Measurements from ENCODE around the gene DUSP19. TPM values are rescaled to one million over a fixed set of nuclear protein-coding genes. Genes with fewer than 3 reads are reported as not detected.

The DUSP19 gene
- total and polyA plus RNA-seq, 2 of the 13 experiments (the other 11 are each of a cell fraction or from before 2014, with no cell fraction given) = 1.3 to 1.9 TPM

- TF ChIP-seq TEAD2 (CRISPR knock-in tag; IDR thresholded peaks at IDR 0.05) (no peak), ZNF678 (CRISPR knock-in tag; IDR thresholded peaks at IDR 0.05) (no peak), MED8 (CRISPR knock-in tag; IDR thresholded peaks at IDR 0.05; ENCODE audit: insufficient replicate concordance) (no peak), FOXP4 (CRISPR knock-in tag; IDR thresholded peaks at IDR 0.05) (no peak), ZNF383 (CRISPR knock-in tag; IDR thresholded peaks at IDR 0.05; ENCODE audit: borderline replicate concordance) (no peak), FOSL1 (CRISPR knock-in tag; IDR thresholded peaks at IDR 0.05; ENCODE audit: borderline replicate concordance) (no peak), NRL (CRISPR knock-in tag; IDR thresholded peaks at IDR 0.05; ENCODE audit: borderline replicate concordance) (no peak; the same call in 1 of the 2 replicates), RBM22 (optimal IDR thresholded peaks at IDR 0.05; ENCODE audit: low read length) (no peak), ARNTL (CRISPR knock-in tag; IDR thresholded peaks at IDR 0.05) (no peak), HNRNPL (IDR thresholded peaks at IDR 0.05; ENCODE audit: low read depth, low read length) (no peak)
- TF ChIP-seq, protein P1, sequence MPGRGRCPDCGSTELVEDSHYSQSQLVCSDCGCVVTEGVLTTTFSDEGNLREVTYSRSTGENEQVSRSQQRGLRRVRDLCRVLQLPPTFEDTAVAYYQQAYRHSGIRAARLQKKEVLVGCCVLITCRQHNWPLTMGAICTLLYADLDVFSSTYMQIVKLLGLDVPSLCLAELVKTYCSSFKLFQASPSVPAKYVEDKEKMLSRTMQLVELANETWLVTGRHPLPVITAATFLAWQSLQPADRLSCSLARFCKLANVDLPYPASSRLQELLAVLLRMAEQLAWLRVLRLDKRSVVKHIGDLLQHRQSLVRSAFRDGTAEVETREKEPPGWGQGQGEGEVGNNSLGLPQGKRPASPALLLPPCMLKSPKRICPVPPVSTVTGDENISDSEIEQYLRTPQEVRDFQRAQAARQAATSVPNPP (CRISPR knock-in tag; IDR thresholded peaks at IDR 0.05) = no peak
- TF ChIP-seq, protein P2, sequence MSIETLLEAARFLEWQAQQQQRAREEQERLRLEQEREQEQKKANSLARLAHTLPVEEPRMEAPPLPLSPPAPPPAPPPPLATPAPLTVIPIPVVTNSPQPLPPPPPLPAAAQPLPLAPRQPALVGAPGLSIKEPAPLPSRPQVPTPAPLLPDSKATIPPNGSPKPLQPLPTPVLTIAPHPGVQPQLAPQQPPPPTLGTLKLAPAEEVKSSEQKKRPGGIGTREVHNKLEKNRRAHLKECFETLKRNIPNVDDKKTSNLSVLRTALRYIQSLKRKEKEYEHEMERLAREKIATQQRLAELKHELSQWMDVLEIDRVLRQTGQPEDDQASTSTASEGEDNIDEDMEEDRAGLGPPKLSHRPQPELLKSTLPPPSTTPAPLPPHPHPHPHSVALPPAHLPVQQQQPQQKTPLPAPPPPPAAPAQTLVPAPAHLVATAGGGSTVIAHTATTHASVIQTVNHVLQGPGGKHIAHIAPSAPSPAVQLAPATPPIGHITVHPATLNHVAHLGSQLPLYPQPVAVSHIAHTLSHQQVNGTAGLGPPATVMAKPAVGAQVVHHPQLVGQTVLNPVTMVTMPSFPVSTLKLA (IDR thresholded peaks at IDR 0.05) = no peak
- TF ChIP-seq, protein P3, sequence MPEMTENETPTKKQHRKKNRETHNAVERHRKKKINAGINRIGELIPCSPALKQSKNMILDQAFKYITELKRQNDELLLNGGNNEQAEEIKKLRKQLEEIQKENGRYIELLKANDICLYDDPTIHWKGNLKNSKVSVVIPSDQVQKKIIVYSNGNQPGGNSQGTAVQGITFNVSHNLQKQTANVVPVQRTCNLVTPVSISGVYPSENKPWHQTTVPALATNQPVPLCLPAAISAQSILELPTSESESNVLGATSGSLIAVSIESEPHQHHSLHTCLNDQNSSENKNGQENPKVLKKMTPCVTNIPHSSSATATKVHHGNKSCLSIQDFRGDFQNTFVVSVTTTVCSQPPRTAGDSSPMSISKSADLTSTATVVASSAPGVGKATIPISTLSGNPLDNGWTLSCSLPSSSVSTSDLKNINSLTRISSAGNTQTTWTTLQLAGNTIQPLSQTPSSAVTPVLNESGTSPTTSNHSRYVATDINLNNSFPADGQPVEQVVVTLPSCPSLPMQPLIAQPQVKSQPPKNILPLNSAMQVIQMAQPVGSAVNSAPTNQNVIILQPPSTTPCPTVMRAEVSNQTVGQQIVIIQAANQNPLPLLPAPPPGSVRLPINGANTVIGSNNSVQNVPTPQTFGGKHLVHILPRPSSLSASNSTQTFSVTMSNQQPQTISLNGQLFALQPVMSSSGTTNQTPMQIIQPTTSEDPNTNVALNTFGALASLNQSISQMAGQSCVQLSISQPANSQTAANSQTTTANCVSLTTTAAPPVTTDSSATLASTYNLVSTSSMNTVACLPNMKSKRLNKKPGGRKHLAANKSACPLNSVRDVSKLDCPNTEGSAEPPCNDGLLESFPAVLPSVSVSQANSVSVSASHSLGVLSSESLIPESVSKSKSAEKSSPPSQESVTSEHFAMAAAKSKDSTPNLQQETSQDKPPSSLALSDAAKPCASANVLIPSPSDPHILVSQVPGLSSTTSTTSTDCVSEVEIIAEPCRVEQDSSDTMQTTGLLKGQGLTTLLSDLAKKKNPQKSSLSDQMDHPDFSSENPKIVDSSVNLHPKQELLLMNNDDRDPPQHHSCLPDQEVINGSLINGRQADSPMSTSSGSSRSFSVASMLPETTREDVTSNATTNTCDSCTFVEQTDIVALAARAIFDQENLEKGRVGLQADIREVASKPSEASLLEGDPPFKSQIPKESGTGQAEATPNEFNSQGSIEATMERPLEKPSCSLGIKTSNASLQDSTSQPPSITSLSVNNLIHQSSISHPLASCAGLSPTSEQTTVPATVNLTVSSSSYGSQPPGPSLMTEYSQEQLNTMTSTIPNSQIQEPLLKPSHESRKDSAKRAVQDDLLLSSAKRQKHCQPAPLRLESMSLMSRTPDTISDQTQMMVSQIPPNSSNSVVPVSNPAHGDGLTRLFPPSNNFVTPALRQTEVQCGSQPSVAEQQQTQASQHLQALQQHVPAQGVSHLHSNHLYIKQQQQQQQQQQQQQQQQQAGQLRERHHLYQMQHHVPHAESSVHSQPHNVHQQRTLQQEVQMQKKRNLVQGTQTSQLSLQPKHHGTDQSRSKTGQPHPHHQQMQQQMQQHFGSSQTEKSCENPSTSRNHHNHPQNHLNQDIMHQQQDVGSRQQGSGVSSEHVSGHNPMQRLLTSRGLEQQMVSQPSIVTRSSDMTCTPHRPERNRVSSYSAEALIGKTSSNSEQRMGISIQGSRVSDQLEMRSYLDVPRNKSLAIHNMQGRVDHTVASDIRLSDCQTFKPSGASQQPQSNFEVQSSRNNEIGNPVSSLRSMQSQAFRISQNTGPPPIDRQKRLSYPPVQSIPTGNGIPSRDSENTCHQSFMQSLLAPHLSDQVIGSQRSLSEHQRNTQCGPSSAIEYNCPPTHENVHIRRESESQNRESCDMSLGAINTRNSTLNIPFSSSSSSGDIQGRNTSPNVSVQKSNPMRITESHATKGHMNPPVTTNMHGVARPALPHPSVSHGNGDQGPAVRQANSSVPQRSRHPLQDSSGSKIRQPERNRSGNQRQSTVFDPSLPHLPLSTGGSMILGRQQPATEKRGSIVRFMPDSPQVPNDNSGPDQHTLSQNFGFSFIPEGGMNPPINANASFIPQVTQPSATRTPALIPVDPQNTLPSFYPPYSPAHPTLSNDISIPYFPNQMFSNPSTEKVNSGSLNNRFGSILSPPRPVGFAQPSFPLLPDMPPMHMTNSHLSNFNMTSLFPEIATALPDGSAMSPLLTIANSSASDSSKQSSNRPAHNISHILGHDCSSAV (CRISPR knock-in tag; IDR thresholded peaks at IDR 0.05; ENCODE audit: borderline replicate concordance) = no peak
- TF ChIP-seq, protein P4, sequence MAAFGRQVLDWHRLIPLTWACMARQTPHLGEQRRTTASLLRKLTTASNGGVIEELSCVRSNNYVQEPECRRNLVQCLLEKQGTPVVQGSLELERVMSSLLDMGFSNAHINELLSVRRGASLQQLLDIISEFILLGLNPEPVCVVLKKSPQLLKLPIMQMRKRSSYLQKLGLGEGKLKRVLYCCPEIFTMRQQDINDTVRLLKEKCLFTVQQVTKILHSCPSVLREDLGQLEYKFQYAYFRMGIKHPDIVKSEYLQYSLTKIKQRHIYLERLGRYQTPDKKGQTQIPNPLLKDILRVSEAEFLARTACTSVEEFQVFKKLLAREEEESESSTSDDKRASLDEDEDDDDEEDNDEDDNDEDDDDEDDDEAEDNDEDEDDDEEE (CRISPR knock-in tag; IDR thresholded peaks at IDR 0.05) = no peak; the same call in 1 of the 2 replicates
These were observed 7.4 kb upstream of the DUSP19 start (continued) for GRCh38 chr2:183070942-183071844.
